IMR-90 (cell line): ENCODE results near the gene RTCB. TPM values are rescaled to one million over a fixed set of nuclear protein-coding genes. Genes with fewer than 3 reads are reported as not detected.

ENCODE experiments used
- ATAC-seq: fragments of 200-7000 bp; cut with Tn5 transposase; 2 replicates; pipeline ENCODE4 v1.9.1; 2020; ENCODE audit warnings: low read depth, mild to moderate bottlenecking, moderate library complexity
- BruUV-seq: library from RNA; stranded (reverse); fragments of 400-500 nt; replicated peaks from 2 replicates; lab custom pipeline; 2021; lab: Mats Ljungman, UMichigan
- CTCF ChIA-PET: fragments of 300-600 bp; formaldehyde crosslinking; extraction: SDS; loops from one replicate; lab custom pipeline; 2021; ENCODE audit warnings: antibody characterized with exemption; lab: Yijun Ruan, JAX
- POLR2A ChIA-PET: fragments of 300-600 bp; sonication (Branson Sonifier 250); formaldehyde crosslinking; loops from one replicate; lab custom pipeline; 2022; ENCODE audit warnings: antibody characterized with exemption; ENCODE audit not compliant: unreplicated experiment; lab: Charles Lee
- DNase-seq: peaks from one replicate; pipeline ENCODE4 v3.0.0; 2013
- H2AFZ ChIP-seq: replicated peaks from 2 replicates; pipeline ENCODE3; 2013; ENCODE audit warnings: low read length, mild to moderate bottlenecking; ENCODE audit not compliant: poor library complexity
- H2AK5ac ChIP-seq: 2 replicates; pipeline ENCODE4 v1.6.1; 2013; ENCODE audit warnings: low read depth, low read length, inconsistent platforms
- H2AK9ac ChIP-seq: replicated peaks from 2 replicates; pipeline ENCODE3; 2013; ENCODE audit warnings: mild to moderate bottlenecking, low read depth, low read length, moderate library complexity; ENCODE audit not compliant: poor library complexity
- H2BK120ac ChIP-seq: 2 replicates; pipeline ENCODE4 v1.6.1; 2013; ENCODE audit warnings: low read depth, low read length, inconsistent platforms
- H2BK15ac ChIP-seq: 3 replicates; pipeline ENCODE4 v1.6.1; 2013; ENCODE audit warnings: low read depth, low read length, inconsistent platforms
- H2BK20ac ChIP-seq: 2 replicates; pipeline ENCODE4 v1.6.1; 2013; ENCODE audit warnings: low read depth, mild to moderate bottlenecking, inconsistent platforms, low read length, moderate library complexity
- H2BK5ac ChIP-seq: 2 replicates; pipeline ENCODE4 v1.6.1; 2013; ENCODE audit warnings: mild to moderate bottlenecking, low read depth, low read length, inconsistent platforms; ENCODE audit not compliant: poor library complexity, severe bottlenecking
- H3K14ac ChIP-seq: replicated peaks from 2 replicates; pipeline ENCODE4 v1.6.1; 2013; ENCODE audit warnings: low read depth, low read length, inconsistent platforms
- H3K18ac ChIP-seq: 2 replicates; pipeline ENCODE4 v1.6.1; 2013; ENCODE audit warnings: low read depth, low read length, control low read depth
- H3K23ac ChIP-seq: 2 replicates; pipeline ENCODE4 v1.6.1; 2013; ENCODE audit warnings: low read depth, low read length, inconsistent platforms
- H3K27ac ChIP-seq: 2 replicates; pipeline ENCODE4 v1.5.1; 2013; ENCODE audit warnings: mild to moderate bottlenecking, control low read depth, low read length; ENCODE audit not compliant: insufficient read depth
- H3K27me3 ChIP-seq: 2 replicates; pipeline ENCODE4 v1.6.1; 2013; ENCODE audit warnings: low read length; ENCODE audit not compliant: control insufficient read depth, insufficient read depth
- H3K36me3 ChIP-seq: 2 replicates; pipeline ENCODE4 v1.6.1; 2013; ENCODE audit warnings: low read length, mixed read lengths; ENCODE audit not compliant: control insufficient read depth, insufficient read depth
- H3K4ac ChIP-seq: 2 replicates; pipeline ENCODE4 v1.6.1; 2013; ENCODE audit warnings: low read depth, low read length, inconsistent platforms
- H3K4me1 ChIP-seq: 2 replicates; pipeline ENCODE4 v1.6.1; 2013; ENCODE audit warnings: low read length, mixed read lengths; ENCODE audit not compliant: control insufficient read depth, insufficient read depth
- H3K4me2 ChIP-seq: 2 replicates; pipeline ENCODE4 v1.6.1; 2013; ENCODE audit warnings: low read depth, mild to moderate bottlenecking, control low read depth, low read length, moderate library complexity
- H3K4me3 ChIP-seq: 2 replicates; pipeline ENCODE4 v1.5.1; 2013; ENCODE audit warnings: low read depth, mild to moderate bottlenecking, control low read depth, low read length, moderate library complexity; ENCODE audit not compliant: insufficient read depth
- H3K56ac ChIP-seq: 2 replicates; pipeline ENCODE4 v1.6.1; 2013; ENCODE audit warnings: low read length, inconsistent platforms; ENCODE audit not compliant: insufficient read depth; ENCODE audit errors: extremely low read depth
- H3K79me1 ChIP-seq, 2 experiments: 2 replicates each; pipeline ENCODE4 v1.6.1; 2013; ENCODE audit warnings: low read length in 2 of 2, inconsistent platforms in 1 of 2, low read depth in 1 of 2
- H3K9ac ChIP-seq: 2 replicates; pipeline ENCODE4 v1.6.1; 2013; ENCODE audit warnings: low read depth, low read length, control low read depth
- H3K9me1 ChIP-seq: 2 replicates; pipeline ENCODE4 v1.6.1; 2013; ENCODE audit warnings: low read length, inconsistent platforms; ENCODE audit not compliant: insufficient read depth
- H3K9me3 ChIP-seq: 2 replicates; pipeline ENCODE4 v1.6.1; 2013; ENCODE audit warnings: low read length; ENCODE audit not compliant: control insufficient read depth, insufficient read depth
- H4K20me1 ChIP-seq: 2 replicates; pipeline ENCODE4 v1.6.1; 2013; ENCODE audit warnings: low read length, inconsistent platforms; ENCODE audit not compliant: insufficient read depth
- H4K5ac ChIP-seq: 2 replicates; pipeline ENCODE4 v1.6.1; 2013; ENCODE audit warnings: mild to moderate bottlenecking, low read depth, low read length, control low read depth
- H4K8ac ChIP-seq, 2 experiments: 2 replicates each; pipeline ENCODE4 v1.6.1; 2013; ENCODE audit warnings: low read depth in 2 of 2, low read length in 2 of 2, control low read depth in 1 of 2, inconsistent platforms in 1 of 2
- H4K91ac ChIP-seq: 2 replicates; pipeline ENCODE4 v1.6.1; 2013; ENCODE audit warnings: low read depth, low read length, inconsistent platforms; ENCODE audit not compliant: insufficient read depth
- CTCF ChIP-seq: conservative IDR thresholded peaks from 2 replicates; pipeline ENCODE4 v1.5.1; 2012; ENCODE audit warnings: mild to moderate bottlenecking, low read depth, low read length, improper control_type of control experiment
- ELK1 ChIP-seq: fragments of 150-350 bp; IDR thresholded peaks from 2 replicates; pipeline ENCODE4 v1.6.1; 2016; ENCODE audit warnings: low read depth, mild to moderate bottlenecking, low read length, moderate library complexity, borderline replicate concordance
- MAZ ChIP-seq: IDR thresholded peaks from 2 replicates; pipeline ENCODE4 v1.6.1; 2012; ENCODE audit warnings: low read depth, mild to moderate bottlenecking, low read length, improper control_type of control experiment, moderate library complexity, borderline replicate concordance
- RAD21 ChIP-seq: IDR thresholded peaks from 2 replicates; pipeline ENCODE4 v1.6.1; 2012; ENCODE audit warnings: low read length, improper control_type of control experiment
- RCOR1 ChIP-seq: IDR thresholded peaks from 2 replicates; pipeline ENCODE4 v1.6.1; 2012; ENCODE audit warnings: mild to moderate bottlenecking, low read length, improper control_type of control experiment; ENCODE audit not compliant: insufficient replicate concordance
- SMC3 ChIP-seq: fragments of 150-350 bp; IDR thresholded peaks from 2 replicates; pipeline ENCODE4 v1.6.1; 2016; ENCODE audit warnings: low read depth, mild to moderate bottlenecking, antibody characterized with exemption, low read length, moderate library complexity
- USF2 ChIP-seq: fragments of 150-350 bp; IDR thresholded peaks from 2 replicates; pipeline ENCODE4 v1.6.1; 2017; ENCODE audit warnings: mild to moderate bottlenecking, antibody characterized with exemption, low read length, low read depth
- WGBS, 2 experiments: methylation state at CpG; one replicate each; pipeline versions ENCODE4 v1.1.5 to v1.1.7; 2013; ENCODE audit warnings: missing lambda C conversion rate in 2 of 2; ENCODE audit not compliant: insufficient read length in 1 of 2; ENCODE audit errors: extremely low coverage in 2 of 2; 5-methylcytosine and 5-hydroxymethylcytosine counted together
- dilution Hi-C: fragments of 300-500 bp; cut with HindIII; formaldehyde crosslinking; loops from one replicate; pipeline ENCODE4 v1.14.3; 2018; ENCODE audit warnings: low sequenced_read_pairs; ENCODE audit not compliant: unreplicated experiment
- in situ Hi-C: fragments of 300-500 bp; cut with MboI; formaldehyde crosslinking; loops from 3 replicates; pipeline ENCODE4 v1.14.3; 2019; ENCODE audit warnings: low sequenced_read_pairs, inconsistent platforms, mixed read lengths
- intact Hi-C: fragments of 100-400 bp; cut with micrococcal nuclease; formaldehyde crosslinking; loops from 2 replicates; pipeline ENCODE4 v1.10.0; 2022
- polyA plus RNA-seq, 3 experiments: library from polyadenylated mRNA; depleted of rRNA; stranded (reverse); fragments of >200 nt; gene quantifications; 2 replicates each; pipeline ENCODE4 v1.2.3, GENCODE V29; 2012; ENCODE audit warnings: low replicate concordance in 1 of 3
- total RNA-seq: library from RNA; depleted of rRNA; stranded (reverse); fragments of >200 nt; gene quantifications from 2 replicates; pipeline ENCODE4 v1.2.3, GENCODE V29; 2012

Gene RTCB
- total and polyA plus RNA-seq, 2 of the 4 experiments (the other 2 are of a cell fraction) = 115 to 213 TPM

GRCh38 chr22:32364210-32364609 lies 47.8 kb downstream of the RTCB start:
- no peak overlapping the region for H4K8ac ChIP-seq
- DNase-seq (no peak), ATAC-seq (no peak)
- ChIA-PET CTCF (no interaction called here), POLR2A (no interaction called here)
- no peaks in the 10 kb centered on the region for H3K79me1 ChIP-seq
- no peak overlapping the region for H3K4me3 ChIP-seq
- TF ChIP-seq SMC3 (no peak), MAZ (no peak), RCOR1 (no peak), USF2 (no peak), ELK1 (no peak), CTCF (no peak), RAD21 (no peak)
- no TSS peak for BruUV-seq
- no peaks in the 10 kb centered on the region for H3K9me1 ChIP-seq
- H2BK15ac ChIP-seq = no peak overlapping the region
- no peak overlapping the region for H3K23ac ChIP-seq
- H2BK120ac ChIP-seq = no peak overlapping the region
- WGBS, 2 experiments = 60% methylated on average over 1 of the region's 5 CpGs; no CpG with 5 or more reads in 1 of the 2 experiments
- H3K27me3 ChIP-seq = no peaks in the 10 kb centered on the region
- H4K20me1 ChIP-seq = no peaks in the 10 kb centered on the region
- H2AK5ac ChIP-seq = no peak overlapping the region
- no peak overlapping the region for H3K14ac ChIP-seq
- H2BK20ac ChIP-seq = no peak overlapping the region
- no peaks in the 10 kb centered on the region for H3K4me1 ChIP-seq
- H3K27ac ChIP-seq = no peak overlapping the region
- H4K91ac ChIP-seq = no peak overlapping the region
- no peak overlapping the region for H3K18ac ChIP-seq
- H3K36me3 ChIP-seq = no peaks in the 10 kb centered on the region
- in situ Hi-C loops (no loop called here), dilution Hi-C loops (no loop called here), intact Hi-C loops (no loop called here)
- H4K5ac ChIP-seq = no peak overlapping the region
- no peak overlapping the region for H2BK5ac ChIP-seq
- H3K56ac ChIP-seq = no peak overlapping the region
- H2AK9ac ChIP-seq = no peak overlapping the region
- H3K9ac ChIP-seq = no peak overlapping the region
- H3K9me3 ChIP-seq = no peaks in the 10 kb centered on the region
- no peak overlapping the region for H2AFZ ChIP-seq
- no peak overlapping the region for H3K4ac ChIP-seq
- H3K4me2 ChIP-seq = no peak overlapping the region
